ENCODE measurements around the gene GALP.

DNA sequence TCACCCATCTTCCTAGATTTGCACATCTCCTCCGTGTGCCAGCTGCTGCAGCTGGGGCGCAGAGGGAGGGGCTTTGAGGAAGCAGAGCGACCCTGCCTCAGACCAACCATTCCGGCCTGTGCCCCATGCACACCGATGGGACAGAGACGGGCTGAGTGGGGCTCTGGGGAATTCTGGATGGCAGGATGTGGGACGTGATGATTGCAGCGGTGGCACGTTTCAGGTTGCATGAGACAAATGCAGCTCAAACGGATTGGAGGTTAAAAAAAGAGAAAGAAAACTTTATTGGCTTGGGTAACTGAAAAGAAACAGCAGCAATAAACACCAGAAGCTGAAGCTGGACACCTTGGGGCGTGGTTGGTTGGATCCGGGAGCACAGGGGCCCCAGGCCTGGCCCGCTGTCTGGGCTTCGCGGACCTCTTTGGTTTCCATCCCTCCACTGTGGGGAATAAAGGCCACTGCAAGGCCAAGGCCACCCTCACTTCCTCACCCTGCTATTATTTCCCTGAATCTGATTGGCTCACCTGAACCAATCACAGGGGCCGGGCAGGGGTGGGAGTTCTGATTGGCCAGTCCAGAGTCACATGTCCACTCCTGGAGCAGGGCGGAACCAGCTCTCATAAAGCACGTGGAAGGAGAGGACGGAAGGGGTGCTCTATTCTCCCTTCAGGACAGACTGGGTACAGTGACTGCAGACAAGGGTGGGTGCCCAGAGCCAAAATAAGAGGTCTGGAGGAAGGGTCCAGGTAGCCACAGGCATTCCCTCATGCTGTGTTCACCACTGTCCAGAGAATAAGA, 48.6 kb upstream of the GALP start:
- TF ChIP-seq, protein P1, sequence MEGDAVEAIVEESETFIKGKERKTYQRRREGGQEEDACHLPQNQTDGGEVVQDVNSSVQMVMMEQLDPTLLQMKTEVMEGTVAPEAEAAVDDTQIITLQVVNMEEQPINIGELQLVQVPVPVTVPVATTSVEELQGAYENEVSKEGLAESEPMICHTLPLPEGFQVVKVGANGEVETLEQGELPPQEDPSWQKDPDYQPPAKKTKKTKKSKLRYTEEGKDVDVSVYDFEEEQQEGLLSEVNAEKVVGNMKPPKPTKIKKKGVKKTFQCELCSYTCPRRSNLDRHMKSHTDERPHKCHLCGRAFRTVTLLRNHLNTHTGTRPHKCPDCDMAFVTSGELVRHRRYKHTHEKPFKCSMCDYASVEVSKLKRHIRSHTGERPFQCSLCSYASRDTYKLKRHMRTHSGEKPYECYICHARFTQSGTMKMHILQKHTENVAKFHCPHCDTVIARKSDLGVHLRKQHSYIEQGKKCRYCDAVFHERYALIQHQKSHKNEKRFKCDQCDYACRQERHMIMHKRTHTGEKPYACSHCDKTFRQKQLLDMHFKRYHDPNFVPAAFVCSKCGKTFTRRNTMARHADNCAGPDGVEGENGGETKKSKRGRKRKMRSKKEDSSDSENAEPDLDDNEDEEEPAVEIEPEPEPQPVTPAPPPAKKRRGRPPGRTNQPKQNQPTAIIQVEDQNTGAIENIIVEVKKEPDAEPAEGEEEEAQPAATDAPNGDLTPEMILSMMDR (IDR thresholded peaks at IDR 0.05) = no peak
- TF ChIP-seq POLR2A (IDR thresholded peaks at IDR 0.05) = no peak
